Measurements from ENCODE around the gene NECTIN2. TPM values are rescaled to one million over a fixed set of nuclear protein-coding genes. Genes with fewer than 3 reads are reported as not detected.

Gene NECTIN2
- total and polyA plus RNA-seq, 2 donors from 2014 or later = 110 to 111 TPM

GRCh38 chr19:44799627-44800346, 46.3 kb upstream of the NECTIN2 start:
- no peak for TF ChIP-seq CTCF (IDR thresholded peaks at IDR 0.05; ENCODE audit: borderline replicate concordance, extremely low read depth, insufficient read depth)
- H3K27ac ChIP-seq (ENCODE audit: low read depth in 2 of 2, low read length in 2 of 2) = no peak overlapping the region

GRCh38 chr19:44800461-44800860, 45.6 kb upstream of the NECTIN2 start:
- no peak for FAIRE-seq
- intact Hi-C loops (cut with DNase I) = no loop called here
- no peak overlapping the region for H3K27ac ChIP-seq (ENCODE audit: low read depth in 2 of 2, low read length in 2 of 2)

More at GRCh38 chr19:44799627-44800346, 46.3 kb upstream of the NECTIN2 start:
- H3K9me3 ChIP-seq (ENCODE audit: control insufficient read depth in 2 of 3, insufficient read depth in 1 of 3, low read length in 3 of 3) = no peaks in the 10 kb centered on the region
- no peaks in the 10 kb centered on the region for H3K36me3 ChIP-seq (ENCODE audit: control insufficient read depth in 2 of 3, insufficient read depth in 3 of 3, low read length in 3 of 3)
- no peak for FAIRE-seq
- no peak overlapping the region for H3K4me3 ChIP-seq (ENCODE audit: low read length in 3 of 3)
- H3K4me1 ChIP-seq (ENCODE audit: control insufficient read depth in 2 of 3, insufficient read depth in 2 of 3, low read depth in 1 of 3, low read length in 3 of 3) = peaks cover 0 to 2% (median 0%) of the 10 kb centered on the region in 3 donors
- intact Hi-C loops (cut with DNase I) = loop anchor here (10.0 kb wide), 1 partner anchor 45 kb away; the partner anchor contains the start of gene NECTIN2
- no peaks in the 10 kb centered on the region for H3K27me3 ChIP-seq (ENCODE audit: control insufficient read depth, insufficient read depth, low read length)
- no peak overlapping the region for H3K9ac ChIP-seq (ENCODE audit: low read length in 3 of 3)
- DNase-seq = peak in 1 of 5 donors; percentile 57

GRCh38 chr19:44803442-44804428, 42.4 kb upstream of the NECTIN2 start:
- no peak for TF ChIP-seq CTCF (IDR thresholded peaks at IDR 0.05; ENCODE audit: borderline replicate concordance, extremely low read depth, insufficient read depth)
- intact Hi-C loops (cut with DNase I) = no loop called here
- Histone ChIP-seq H3K27ac (ENCODE audit: low read depth in 2 of 2, low read length in 2 of 2) (no peak overlapping the region), H3K27me3 (ENCODE audit: control insufficient read depth, insufficient read depth, low read length) (no peaks in the 10 kb centered on the region), H3K36me3 (ENCODE audit: control insufficient read depth in 2 of 3, insufficient read depth in 3 of 3, low read length in 3 of 3) (no peaks in the 10 kb centered on the region), H3K9ac (ENCODE audit: low read length in 3 of 3) (no peak overlapping the region), H3K9me3 (ENCODE audit: control insufficient read depth in 2 of 3, insufficient read depth in 1 of 3, low read length in 3 of 3) (no peaks in the 10 kb centered on the region), H3K4me1 (ENCODE audit: control insufficient read depth in 2 of 3, insufficient read depth in 2 of 3, low read depth in 1 of 3, low read length in 3 of 3) (peaks cover 0 to 18% (median 11%) of the 10 kb centered on the region in 3 donors), H3K4me3 (ENCODE audit: low read length in 3 of 3) (no peak overlapping the region)
- FAIRE-seq (no peak), DNase-seq (peak in 4 of 5 donors; percentile 24 to 60 (median 50))

More at GRCh38 chr19:44800461-44800860, 45.6 kb upstream of the NECTIN2 start:
- DNase-seq = peak; percentile 89 to 94 (median 92)
- Histone ChIP-seq H3K9ac (ENCODE audit: low read length in 3 of 3) (no peak overlapping the region), H3K27me3 (ENCODE audit: control insufficient read depth, insufficient read depth, low read length) (no peaks in the 10 kb centered on the region), H3K9me3 (ENCODE audit: control insufficient read depth in 2 of 3, insufficient read depth in 1 of 3, low read length in 3 of 3) (no peaks in the 10 kb centered on the region), H3K4me3 (ENCODE audit: low read length in 3 of 3) (no peak overlapping the region), H3K4me1 (ENCODE audit: control insufficient read depth in 2 of 3, insufficient read depth in 2 of 3, low read depth in 1 of 3, low read length in 3 of 3) (peaks cover 0 to 2% (median 0%) of the 10 kb centered on the region in 3 donors), H3K36me3 (ENCODE audit: control insufficient read depth in 2 of 3, insufficient read depth in 3 of 3, low read length in 3 of 3) (no peaks in the 10 kb centered on the region)
- peak; percentile 99 for TF ChIP-seq CTCF (IDR thresholded peaks at IDR 0.05; ENCODE audit: borderline replicate concordance, extremely low read depth, insufficient read depth)

All from kidney (tissue), 14 donors.